Pancreas (tissue), 10 donors: Measurements from ENCODE around the gene PITPNM3. TPM values are rescaled to one million over a fixed set of nuclear protein-coding genes. Genes with fewer than 3 reads are reported as not detected.

Experiments used
- ATAC-seq, 4 donors: fragments of 200-7000 bp; cut with Tn5 transposase; one replicate each; pipeline versions ENCODE4 v1.8.0 to v1.9.1; 2020; ENCODE audit warnings: mild to moderate bottlenecking in 4 of 4, moderate library complexity in 4 of 4
- DNase-seq, 6 donors: peaks; one replicate each; pipeline ENCODE4 v3.0.0-alpha.2; 2020
- FAIRE-seq: peaks from 2 replicates; lab custom pipeline; 2012; peaks lifted over from hg19 to GRCh38; lab: Jason Lieb, UNC
- H3K27ac ChIP-seq, 4 donors: fragments of 200-600 bp; sonication (generic); 1 replicate in 3 of 4; 2 replicates in 1 of 4; pipeline versions ENCODE4 v1.5.0 to v1.8.0; 2020
- H3K27me3 ChIP-seq, 4 donors: fragments of 200-600 bp; one replicate each; pipeline ENCODE4 v1.8.0; 2021
- H3K36me3 ChIP-seq, 3 donors: fragments of 200-600 bp; sonication (generic) in 1 of 3; one replicate each; pipeline versions ENCODE4 v1.5.0 to v1.8.0; 2020 to 2021
- H3K4me1 ChIP-seq, 3 donors: fragments of 200-600 bp; one replicate each; pipeline ENCODE4 v1.8.0; 2021
- H3K4me3 ChIP-seq, 4 donors: fragments of 200-600 bp; sonication (generic) in 2 of 4; one replicate each; pipeline versions ENCODE4 v1.5.0 to v1.8.0; 2020 to 2021
- H3K9me3 ChIP-seq, 4 donors: fragments of 200-600 bp; one replicate each; pipeline ENCODE4 v1.8.0; 2021
- CTCF ChIP-seq, 4 donors: fragments of 200-600 bp; sonication (generic) in 3 of 4; IDR thresholded peaks; one replicate each; pipeline versions ENCODE4 v1.5.0 to v1.8.0; 2021; ENCODE audit warnings: antibody characterized with exemption in 4 of 4
- WGBS, 2 donors: extraction: QIAGEN DNeasy Blood & Tissue Kit; methylation state at CpG; one replicate each; pipeline ENCODE4 v1.1.7; 2013; 5-methylcytosine and 5-hydroxymethylcytosine counted together
- intact Hi-C, 3 donors: fragments of 100-400 bp; cut with DNase I; formaldehyde crosslinking; loops; one replicate each; pipeline versions ENCODE4 v1.11.1 to v1.14.2; 2022
- polyA plus RNA-seq, 2 donors: library from polyadenylated mRNA; stranded (reverse); fragments of 200-250 nt; gene quantifications; one replicate each; pipeline ENCODE4 v1.2.3, GENCODE V29; 2013
- total RNA-seq, 6 donors: library from RNA; stranded (reverse); fragmentation: NEBNext Ultra II Directional in 4 of 6; extraction: Animal tissue kit (Norgen Biotek cat#: 25700) in 4 of 6; gene quantifications; one replicate each; pipeline versions ENCODE4 v1.2.1 to v1.2.4, GENCODE V29; 2021 to 2023
- donor health status: healthy with polysubstance abuse.
- donor health status: DM: no; HTN: no; CAD: no; lungs with moderate emphysema.
- donor health status: DM: no; HTN: no; CAD: no.
- donor health status: control.
- donor health status: control.
- donor health status: Bipolar disorder and iron deficiency.
- donor health status: DM: yes; HTN: yes; CAD: no.
- donor health status: DM: no; HTN: no; CAD: no.
- donor health status: DM: no; HTN: no; CAD: no.
- donor health status: DM: yes; HTN: yes; CAD: no.

Gene PITPNM3
- total and polyA plus RNA-seq, 8 donors: 0.67 to 5.1 (median 2.5) TPM

GRCh38 chr17:6476076-6476809 is 80.1 kb downstream of the PITPNM3 start:
- H3K27ac ChIP-seq: no peak overlapping the region
- DNase-seq (no peak), ATAC-seq (no peak), FAIRE-seq (no peak)
- no peaks in the 10 kb centered on the region for H3K36me3 ChIP-seq
- WGBS, 2 donors: 64 to 76% methylated on average over 8 of the region's 8 CpGs
- no peaks in the 10 kb centered on the region for H3K27me3 ChIP-seq
- H3K9me3 ChIP-seq: no peaks in the 10 kb centered on the region
- no peak for TF ChIP-seq CTCF (IDR thresholded peaks at IDR 0.05)
- H3K4me3 ChIP-seq: no peak overlapping the region
- intact Hi-C loops: loop anchor here in 1 of 3 donors (10.0 kb wide), 1 partner anchor 169 kb away; the partner anchor contains the start of genes KIAA0753 and TXNDC17
- H3K4me1 ChIP-seq: no peaks in the 10 kb centered on the region

- intact Hi-C loops: loop anchor here in 1 of 3 donors (10.0 kb wide), 1 partner anchor 169 kb away; the partner anchor contains the start of genes KIAA0753 and TXNDC17
- no peaks in the 10 kb centered on the region for H3K27me3 ChIP-seq
- no peaks in the 10 kb centered on the region for H3K36me3 ChIP-seq
- DNase-seq (no peak), FAIRE-seq (no peak), ATAC-seq (no peak)
- H3K27ac ChIP-seq: no peak overlapping the region
- no peak for TF ChIP-seq CTCF (IDR thresholded peaks at IDR 0.05)
- no peak overlapping the region for H3K4me3 ChIP-seq
- no peaks in the 10 kb centered on the region for H3K4me1 ChIP-seq
- WGBS, 2 donors: 66 to 68% methylated on average over 4 of the region's 4 CpGs
- H3K9me3 ChIP-seq: no peaks in the 10 kb centered on the region
Measured at GRCh38 chr17:6475411-6475810, 80.9 kb downstream of the PITPNM3 start.

GRCh38 chr17:6474906-6475305 is 81.4 kb downstream of the PITPNM3 start:
- WGBS, 2 donors: 76 to 79% methylated on average over 7 of the region's 7 CpGs
- ATAC-seq: no peak
- FAIRE-seq: no peak
- intact Hi-C loops: loop anchor here in 1 of 3 donors (10.0 kb wide), 1 partner anchor 170 kb away; the partner anchor contains the start of genes KIAA0753 and TXNDC17
- Histone ChIP-seq H3K4me3 (no peak overlapping the region), H3K4me1 (no peaks in the 10 kb centered on the region), H3K27ac (no peak overlapping the region), H3K36me3 (no peaks in the 10 kb centered on the region), H3K9me3 (no peaks in the 10 kb centered on the region), H3K27me3 (no peaks in the 10 kb centered on the region)
- no peak for TF ChIP-seq CTCF (IDR thresholded peaks at IDR 0.05)
- no peak for DNase-seq

GRCh38 chr17:6474376-6474775 is 82.0 kb downstream of the PITPNM3 start:
- H3K27me3 ChIP-seq: no peaks in the 10 kb centered on the region
- ATAC-seq (no peak), FAIRE-seq (no peak), DNase-seq (no peak)
- WGBS, 2 donors: 86 to 87% methylated on average over 22 of the region's 22 CpGs
- no peaks in the 10 kb centered on the region for H3K36me3 ChIP-seq
- intact Hi-C loops: loop anchor here in 1 of 3 donors (10.0 kb wide), 1 partner anchor 170 kb away; the partner anchor contains the start of genes KIAA0753 and TXNDC17
- H3K27ac ChIP-seq: no peak overlapping the region
- no peaks in the 10 kb centered on the region for H3K4me1 ChIP-seq
- no peak overlapping the region for H3K4me3 ChIP-seq
- H3K9me3 ChIP-seq: no peaks in the 10 kb centered on the region
- no peak for TF ChIP-seq CTCF (IDR thresholded peaks at IDR 0.05)
